ENCODE data around the gene OGFOD3. TPM values are rescaled to one million over a fixed set of nuclear protein-coding genes. Genes with fewer than 3 reads are reported as not detected.
A peak's percentile ranks its signal among the peaks of the same experiment; 100 is the strongest.

OGFOD3 gene, protein sequence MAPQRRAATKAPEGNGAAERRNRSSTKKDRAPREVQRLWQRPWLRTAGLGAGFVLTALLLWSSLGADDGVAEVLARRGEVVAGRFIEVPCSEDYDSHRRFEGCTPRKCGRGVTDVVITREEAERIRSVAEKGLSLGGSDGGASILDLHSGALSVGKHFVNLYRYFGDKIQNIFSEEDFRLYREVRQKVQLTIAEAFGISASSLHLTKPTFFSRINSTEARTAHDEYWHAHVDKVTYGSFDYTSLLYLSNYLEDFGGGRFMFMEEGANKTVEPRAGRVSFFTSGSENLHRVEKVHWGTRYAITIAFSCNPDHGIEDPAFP
- total RNA-seq (100 to 1,000 TPM in 1 of 9 donors, 10 to 100 TPM in 8; 19.1 to 131 (median 52.6) TPM), polyA plus RNA-seq (10 to 100 TPM; 17.9 to 39.8 (median 34.1) TPM)
- long read RNA-seq, donor 1, full-length matches to known transcripts = 15 of 15 reads
- long read RNA-seq, donor 1, partial matches to known transcripts = 0 of 15 reads
- long read RNA-seq, donor 1, other reads (novel, unspliced or antisense) = 0 of 15 reads
- long read RNA-seq, donor 2, full-length matches to known transcripts = 5 of 5 reads
- long read RNA-seq, donor 2, partial matches to known transcripts = 0 of 5 reads
- long read RNA-seq, donor 2, other reads (novel, unspliced or antisense) = 0 of 5 reads
- long read RNA-seq, donor 3, full-length matches to known transcripts = 9 of 9 reads
- long read RNA-seq, donor 3, partial matches to known transcripts = 0 of 9 reads
- long read RNA-seq, donor 3, other reads (novel, unspliced or antisense) = 0 of 9 reads
- long read RNA-seq, donor 4, full-length matches to known transcripts = 28 of 31 reads
- long read RNA-seq, donor 4, partial matches to known transcripts = 0 of 31 reads
- long read RNA-seq, donor 4, other reads (novel, unspliced or antisense) = 3 of 31 reads
- long read RNA-seq, donor 5, full-length matches to known transcripts = 86 of 113 reads
- long read RNA-seq, donor 5, partial matches to known transcripts = 6 of 113 reads
- long read RNA-seq, donor 5, other reads (novel, unspliced or antisense) = 21 of 113 reads
- long read RNA-seq, donor 6, full-length matches to known transcripts = 13 of 16 reads
- long read RNA-seq, donor 6, partial matches to known transcripts = 2 of 16 reads
- long read RNA-seq, donor 6, other reads (novel, unspliced or antisense) = 1 of 16 reads
- long read RNA-seq, donor 7, full-length matches to known transcripts = 8 of 8 reads
- long read RNA-seq, donor 7, partial matches to known transcripts = 0 of 8 reads
- long read RNA-seq, donor 7, other reads (novel, unspliced or antisense) = 0 of 8 reads
- long read RNA-seq, donor 8, full-length matches to known transcripts = 10 of 10 reads
- long read RNA-seq, donor 8, partial matches to known transcripts = 0 of 10 reads
- long read RNA-seq, donor 8, other reads (novel, unspliced or antisense) = 0 of 10 reads
- long read RNA-seq, donor 9, partial matches to known transcripts = 0 of 4 reads
- long read RNA-seq, donor 9, other reads (novel, unspliced or antisense) = 0 of 4 reads
- long read RNA-seq, donor 10, partial matches to known transcripts = 0 of 2 reads
- long read RNA-seq, donor 10, other reads (novel, unspliced or antisense) = 0 of 2 reads

DNA sequence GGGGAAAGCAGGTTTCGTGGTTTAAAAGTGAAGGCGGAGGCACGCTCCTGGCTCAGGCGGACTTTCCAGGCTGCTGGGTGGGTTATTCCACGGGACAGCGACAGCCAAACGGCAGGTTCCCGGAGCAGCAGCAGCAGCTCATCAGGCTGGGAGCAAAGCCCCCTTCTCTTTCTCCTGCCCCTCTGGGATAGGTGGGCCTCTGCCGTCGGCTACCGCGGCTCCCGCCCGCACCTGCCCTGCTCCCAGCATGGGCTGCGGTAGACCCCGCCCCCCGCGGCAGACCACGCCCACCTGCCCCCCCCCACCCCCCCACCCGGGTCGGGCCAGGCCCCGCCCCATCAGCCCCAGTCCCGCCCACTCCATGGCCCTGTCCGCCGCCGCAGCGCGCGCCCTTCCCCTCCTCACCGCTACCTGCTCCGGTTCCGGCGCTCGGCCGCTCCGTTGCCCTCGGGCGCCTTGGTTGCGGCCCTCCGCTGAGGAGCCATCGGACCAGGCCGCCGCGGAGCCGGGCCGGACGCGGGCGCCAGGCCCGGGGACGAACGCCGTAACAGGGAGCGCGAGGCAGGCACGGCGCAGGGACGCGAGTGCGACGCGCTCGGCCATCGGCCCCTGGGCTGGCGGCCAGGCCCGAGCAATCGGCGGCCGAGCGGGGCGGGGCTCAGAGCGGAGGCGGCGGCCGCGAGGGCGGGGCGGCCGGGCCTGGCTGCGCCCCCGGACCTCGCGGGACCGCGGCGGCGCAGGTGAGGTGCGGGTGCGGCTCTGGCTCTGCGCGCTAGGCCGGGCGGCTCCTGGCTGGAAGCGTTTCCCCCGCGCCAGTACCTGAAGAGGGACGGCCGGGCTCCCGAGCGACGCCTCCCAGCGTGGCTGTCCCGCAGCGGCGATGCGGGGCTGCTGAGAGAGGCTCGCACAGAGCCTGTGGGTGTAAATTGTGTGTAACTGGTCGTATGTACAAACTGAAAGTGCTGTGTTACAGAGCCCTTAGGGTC is at the start of gene OGFOD3, which contains the start of gene HEXD:
Gene OGFOD3, minus strand, starts transcription at position 586 of the 986 bp plus-strand sequence. Its CDS starts 101 bp downstream, at position 485.
Gene HEXD, plus strand, starts transcription at position 347 of the 986 bp plus-strand sequence. CDS start 1,453 bp downstream, outside the sequence.
- 1 to 4% (median 2%) methylated on average over 7 to 107 of the region's 108 CpGs for WGBS, 4 donors
- Histone ChIP-seq H3K27me3 (no peaks in the 10 kb centered on the region), H3K4me3 (peak within 1 kb of the TSS in 3 of 4 donors; percentile 60 to 88 (median 85)), H3K4me1 (replicated peaks in 1 of 2) (peaks cover 6 to 23% of the 10 kb centered on the region in 2 donors), H3K27ac (peak within 1 kb of the TSS; percentile 60 to 96 (median 92)), H3K9me3 (replicated peaks in 1 of 3) (no peaks in the 10 kb centered on the region), H3K36me3 (replicated peaks in 1 of 2) (peaks cover 0 to 9% of the 10 kb centered on the region in 2 donors)
- intact Hi-C loops (cut with DNase I) = no loop called here
- DNase-seq = peak; percentile 69 to 86 (median 79)
- peak; percentile 45 to 56 for TF ChIP-seq POLR2A (IDR thresholded peaks at IDR 0.05)
- TF ChIP-seq, protein P1, sequence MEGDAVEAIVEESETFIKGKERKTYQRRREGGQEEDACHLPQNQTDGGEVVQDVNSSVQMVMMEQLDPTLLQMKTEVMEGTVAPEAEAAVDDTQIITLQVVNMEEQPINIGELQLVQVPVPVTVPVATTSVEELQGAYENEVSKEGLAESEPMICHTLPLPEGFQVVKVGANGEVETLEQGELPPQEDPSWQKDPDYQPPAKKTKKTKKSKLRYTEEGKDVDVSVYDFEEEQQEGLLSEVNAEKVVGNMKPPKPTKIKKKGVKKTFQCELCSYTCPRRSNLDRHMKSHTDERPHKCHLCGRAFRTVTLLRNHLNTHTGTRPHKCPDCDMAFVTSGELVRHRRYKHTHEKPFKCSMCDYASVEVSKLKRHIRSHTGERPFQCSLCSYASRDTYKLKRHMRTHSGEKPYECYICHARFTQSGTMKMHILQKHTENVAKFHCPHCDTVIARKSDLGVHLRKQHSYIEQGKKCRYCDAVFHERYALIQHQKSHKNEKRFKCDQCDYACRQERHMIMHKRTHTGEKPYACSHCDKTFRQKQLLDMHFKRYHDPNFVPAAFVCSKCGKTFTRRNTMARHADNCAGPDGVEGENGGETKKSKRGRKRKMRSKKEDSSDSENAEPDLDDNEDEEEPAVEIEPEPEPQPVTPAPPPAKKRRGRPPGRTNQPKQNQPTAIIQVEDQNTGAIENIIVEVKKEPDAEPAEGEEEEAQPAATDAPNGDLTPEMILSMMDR (IDR thresholded peaks at IDR 0.05) = peak in 2 of 6 experiments; percentile 27 to 42

DNA sequence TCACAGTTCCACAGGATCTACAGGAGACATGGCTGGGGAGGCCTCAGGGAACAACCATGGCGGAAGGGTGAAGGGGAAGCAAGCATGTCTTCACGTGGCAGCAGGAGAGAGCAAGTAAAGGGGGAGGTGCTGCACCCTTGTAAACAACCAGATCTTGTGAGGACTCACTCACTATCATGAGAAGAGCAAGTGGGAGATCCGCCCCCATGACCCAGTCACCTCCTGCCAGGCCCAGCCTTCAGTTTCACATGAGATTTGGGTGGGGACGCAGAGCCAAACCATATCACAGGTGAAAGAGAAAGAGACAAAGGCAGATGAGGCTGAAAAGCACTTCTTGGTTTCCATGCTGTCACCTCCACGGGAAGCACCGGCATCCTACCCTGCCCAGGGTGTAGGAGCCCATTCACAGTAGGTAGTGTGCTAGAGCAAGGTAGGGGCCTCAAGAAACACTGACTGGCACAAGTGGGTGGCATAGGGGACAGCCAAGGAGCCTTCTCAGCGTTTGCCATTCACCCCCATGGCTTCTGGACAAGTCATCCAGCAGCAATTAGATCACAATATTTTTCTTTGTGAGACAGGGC is 46.7 kb upstream of the OGFOD3 start:
- WGBS, 4 donors = 89 to 93% (median 91%) methylated on average over 6 to 7 of the region's 7 CpGs
- H3K36me3 ChIP-seq (replicated peaks in 1 of 2) = peaks cover 0 to 92% of the 10 kb centered on the region in 2 donors

More for the DNA sequence above, 46.7 kb upstream of the OGFOD3 start:
- peaks cover 14 to 22% of the 10 kb centered on the region in 2 donors for H3K4me1 ChIP-seq (replicated peaks in 1 of 2)
- no peaks in the 10 kb centered on the region for H3K27me3 ChIP-seq
- no peak overlapping the region for H3K4me3 ChIP-seq
- no peak for DNase-seq
- intact Hi-C loops (cut with DNase I) = no loop called here
- no peaks in the 10 kb centered on the region for H3K9me3 ChIP-seq (replicated peaks in 1 of 3)
- H3K27ac ChIP-seq = peak overlapping the region in 2 of 5 donors; percentile 71 to 85
- TF ChIP-seq, protein P1 (IDR thresholded peaks at IDR 0.05) = no peak
- TF ChIP-seq POLR2A (IDR thresholded peaks at IDR 0.05) = no peak
